HG02623 (cell line): ENCODE results near the gene RUNX1.

ENCODE experiments used
- ATAC-seq: cut with Tn5 transposase; IDR thresholded peaks from one replicate; pipeline ENCODE4 v1.9.1; 2021; ENCODE audit warnings: moderate library complexity; ENCODE audit not compliant: unreplicated experiment

The RUNX1 gene

GRCh38 chr21:35062016-35062415, 12.9 kb upstream of the RUNX1 start:
- ATAC-seq: no peak

DNA sequence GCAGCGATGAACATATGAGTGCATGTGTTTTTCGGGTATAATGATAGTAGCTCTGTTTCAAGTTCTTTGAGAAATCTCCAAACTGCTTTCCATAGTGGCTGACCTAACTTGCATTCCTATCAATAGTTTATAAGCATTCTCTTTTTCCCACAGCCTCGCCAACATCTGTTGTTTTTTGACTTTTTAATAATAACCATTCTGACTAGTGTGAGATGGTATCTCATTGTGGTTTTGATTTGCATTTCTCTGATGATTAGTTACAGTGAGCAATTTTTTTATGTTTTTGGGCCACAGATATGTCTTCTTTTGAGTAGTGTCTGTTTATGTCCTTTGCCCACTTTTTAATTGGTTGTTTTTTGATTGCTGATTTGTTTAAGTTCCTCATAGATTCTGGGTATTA, 10.6 kb upstream of the RUNX1 start:
- no peak for ATAC-seq

- no peak for ATAC-seq
Observed at GRCh38 chr21:35058058-35058457, 9.0 kb upstream of the RUNX1 start.

- ATAC-seq: no peak
Observed at GRCh38 chr21:35057428-35057827, 8.3 kb upstream of the RUNX1 start.

- no peak for ATAC-seq
Observed at GRCh38 chr21:35053356-35054096, 4.4 kb upstream of the RUNX1 start.

DNA sequence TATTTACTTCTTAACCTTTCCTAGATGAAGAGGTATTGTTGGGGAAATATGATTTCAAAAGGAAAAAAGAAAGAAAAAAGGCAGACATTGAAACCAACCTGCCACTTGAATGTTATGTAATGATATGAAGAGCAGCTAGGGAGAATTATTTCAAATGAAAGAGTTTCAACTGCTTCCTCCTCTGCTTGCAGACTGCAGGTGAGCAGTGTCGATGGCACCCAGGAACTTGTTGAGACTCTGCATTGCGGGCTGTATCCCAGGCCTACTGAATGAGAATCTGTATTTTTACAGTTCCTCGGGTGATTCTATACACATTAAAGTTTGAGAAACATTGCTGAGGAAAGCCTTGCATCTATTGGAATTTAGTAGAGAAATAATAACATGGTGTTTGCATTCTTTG, 3.7 kb upstream of the RUNX1 start:
- no peak for ATAC-seq

DNA sequence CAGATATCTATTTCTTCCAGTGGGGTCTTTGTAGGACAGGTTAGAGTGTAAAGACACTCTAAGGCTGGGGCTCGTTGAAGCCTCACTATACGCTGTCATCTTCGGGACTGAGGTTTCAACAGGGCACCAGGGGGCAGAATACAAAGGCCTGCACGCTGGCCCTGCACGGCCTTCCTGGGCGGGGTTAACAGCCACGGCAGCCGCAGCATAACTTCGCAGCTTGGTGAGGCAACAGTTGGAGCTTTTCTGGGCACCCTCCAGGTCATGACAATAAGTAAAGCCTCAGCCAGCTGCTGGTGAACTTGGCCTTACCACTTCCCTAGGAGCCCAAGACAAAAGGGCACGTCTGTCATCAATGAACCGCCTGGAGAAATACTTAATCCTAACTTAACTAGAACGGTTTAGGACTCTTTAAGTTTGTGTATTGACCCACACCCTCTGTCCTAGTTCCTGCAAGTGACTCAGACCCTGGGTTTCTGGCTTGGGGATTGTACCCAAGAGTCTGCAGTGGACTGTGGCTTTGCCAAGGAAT, 2.3 kb upstream of the RUNX1 start:
- no peak for ATAC-seq

- ATAC-seq: no peak
Observed at GRCh38 chr21:35050348-35051286, 1.5 kb upstream of the RUNX1 start.

- ATAC-seq: no peak
Observed at GRCh38 chr21:35048183-35048601, 910 bp downstream of the RUNX1 start.

DNA sequence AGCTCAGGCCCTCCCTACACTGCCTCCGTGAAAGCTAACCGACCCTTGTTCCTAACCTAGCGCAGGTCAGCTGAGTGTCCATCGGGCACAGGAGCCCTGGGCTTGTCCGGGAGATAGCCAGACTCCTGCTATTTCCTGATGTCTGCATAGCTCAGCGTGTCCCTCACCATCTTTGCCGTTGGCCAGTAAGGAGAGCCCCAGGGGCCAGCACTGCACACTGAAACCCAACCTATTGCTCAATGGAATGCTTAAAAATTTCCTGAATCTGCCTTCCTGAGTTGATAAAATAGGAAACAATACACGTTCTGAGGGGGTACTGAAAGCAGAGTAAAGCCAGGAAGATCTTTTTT, 2.2 kb downstream of the RUNX1 start:
- ATAC-seq: no peak

DNA sequence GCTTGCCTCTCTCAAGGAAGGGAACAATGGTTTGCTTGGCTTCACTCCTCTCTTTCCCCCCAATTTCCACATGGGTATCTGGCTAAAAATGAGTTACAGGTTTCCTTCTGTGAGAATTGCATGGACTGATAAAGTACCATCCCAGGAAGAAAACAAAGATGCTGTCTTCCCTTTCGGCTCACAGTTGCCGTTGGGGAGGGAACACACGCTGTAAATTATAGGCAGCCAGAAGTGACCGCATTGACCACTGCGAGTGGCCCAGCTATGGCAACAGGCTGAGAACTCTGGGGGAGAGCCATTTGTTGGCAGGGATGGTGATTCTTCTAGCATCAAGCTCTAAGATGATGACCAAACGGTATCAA, 2.9 kb downstream of the RUNX1 start:
- no peak for ATAC-seq

DNA sequence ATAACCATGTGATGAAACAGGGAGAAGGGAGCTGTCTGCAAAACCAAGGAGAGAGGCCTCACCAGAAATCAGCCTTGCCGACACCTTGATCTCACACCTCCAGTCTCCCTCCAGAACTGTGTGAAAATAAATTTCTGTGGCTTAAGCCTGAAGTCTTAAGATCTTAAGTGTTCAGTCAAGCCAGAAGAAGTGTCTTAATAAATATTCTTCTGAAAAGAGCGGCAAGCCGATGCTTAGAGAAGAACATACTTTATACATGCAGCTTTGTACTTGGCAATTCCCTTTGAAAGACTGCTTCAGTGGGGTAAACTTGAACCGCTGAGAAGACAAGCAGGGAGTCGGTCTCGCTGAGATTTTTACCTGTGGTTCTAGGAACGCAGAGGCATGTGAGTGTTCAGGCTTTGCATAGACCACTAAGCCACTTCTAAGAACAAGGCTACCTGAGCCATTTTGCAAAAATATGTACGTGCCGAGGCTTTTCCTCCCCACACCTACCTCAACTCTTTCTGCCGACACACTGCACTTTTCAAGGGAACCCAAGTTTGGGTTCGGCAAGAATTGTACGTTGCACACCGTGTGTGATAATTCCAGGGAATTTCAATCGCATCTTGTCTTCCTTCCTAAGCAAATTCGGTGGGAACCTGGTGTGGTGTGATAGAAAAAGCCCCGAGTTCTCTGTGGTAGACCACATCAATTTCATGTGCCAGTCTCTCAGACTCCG, 3.4 kb downstream of the RUNX1 start:
- no peak for ATAC-seq

DNA sequence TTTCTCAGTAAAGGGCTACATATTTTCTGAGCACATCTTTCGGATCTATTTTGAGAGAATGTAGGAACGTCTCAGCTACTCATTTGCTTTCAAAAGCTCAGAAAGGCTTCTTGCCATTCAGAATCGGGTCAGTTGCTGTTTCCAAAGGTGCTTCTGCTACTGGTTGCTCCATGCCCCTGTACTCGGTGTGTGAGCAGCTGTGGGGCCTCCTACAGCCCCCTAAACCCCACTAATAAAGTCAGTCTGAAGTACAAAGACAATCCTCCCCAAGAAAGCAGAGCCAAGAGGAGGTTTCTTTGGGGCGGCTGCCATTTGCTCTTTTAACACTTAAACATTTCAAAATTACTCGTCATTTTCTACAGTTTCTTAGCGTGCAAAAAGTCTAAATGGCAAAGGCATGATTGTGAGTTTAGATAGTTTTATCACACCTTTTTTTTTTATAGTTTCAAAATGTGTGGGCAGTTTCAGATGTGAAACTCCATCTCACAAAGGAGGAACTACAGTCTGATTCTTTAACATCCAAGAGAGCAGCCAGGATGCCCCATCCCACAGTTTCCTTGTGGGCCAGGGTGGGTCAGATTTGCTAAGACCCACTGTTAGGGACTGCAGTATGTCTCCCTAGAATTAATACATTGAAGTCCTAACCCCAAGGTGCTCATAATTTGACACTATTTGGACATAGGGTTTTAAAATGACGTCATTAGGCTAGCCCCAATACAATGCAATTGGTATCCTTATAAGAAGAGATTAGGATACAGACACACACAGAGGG, 4.1 kb downstream of the RUNX1 start:
- ATAC-seq: no peak

GRCh38 chr21:35044128-35044527, 5.0 kb downstream of the RUNX1 start:
- no peak for ATAC-seq

DNA sequence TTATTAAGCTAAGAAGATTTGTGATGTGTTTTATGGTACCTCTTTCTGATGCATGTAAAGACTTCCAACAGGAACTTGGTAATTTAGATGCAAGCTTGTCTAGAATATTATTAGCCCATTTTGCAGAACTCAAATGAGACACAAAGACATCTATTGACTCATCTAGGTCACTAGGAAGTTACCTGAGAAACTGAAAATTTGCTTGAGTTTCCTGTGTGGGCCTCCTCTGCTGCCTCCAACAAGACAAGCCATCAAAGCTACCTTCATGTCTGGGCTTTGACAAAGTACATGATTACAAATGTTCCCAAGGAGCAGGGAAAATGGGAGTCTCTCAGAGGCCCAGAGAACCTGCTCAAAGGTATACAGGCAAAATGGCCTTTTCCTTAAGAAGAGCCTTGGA, 5.6 kb downstream of the RUNX1 start:
- ATAC-seq: no peak

DNA sequence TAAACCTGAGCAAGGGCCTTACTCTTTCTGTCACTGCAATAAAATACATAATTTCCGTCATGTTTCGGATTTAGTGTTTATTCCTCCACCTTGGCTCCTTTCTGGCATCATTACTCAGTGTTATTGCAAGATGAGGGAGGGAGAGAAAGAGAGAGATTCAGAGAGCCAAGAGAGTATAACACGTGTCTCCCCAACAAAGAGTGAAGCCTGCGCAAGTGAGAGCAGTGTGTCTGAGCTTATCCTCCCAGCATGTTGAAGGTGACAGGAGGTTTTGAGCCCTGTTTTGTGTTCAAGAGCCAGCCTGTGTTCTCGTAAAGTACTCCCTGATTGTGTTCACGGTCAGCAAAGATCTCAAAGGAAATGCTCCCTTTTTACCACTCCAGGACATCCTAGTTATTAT, 6.3 kb downstream of the RUNX1 start:
- ATAC-seq: no peak

DNA sequence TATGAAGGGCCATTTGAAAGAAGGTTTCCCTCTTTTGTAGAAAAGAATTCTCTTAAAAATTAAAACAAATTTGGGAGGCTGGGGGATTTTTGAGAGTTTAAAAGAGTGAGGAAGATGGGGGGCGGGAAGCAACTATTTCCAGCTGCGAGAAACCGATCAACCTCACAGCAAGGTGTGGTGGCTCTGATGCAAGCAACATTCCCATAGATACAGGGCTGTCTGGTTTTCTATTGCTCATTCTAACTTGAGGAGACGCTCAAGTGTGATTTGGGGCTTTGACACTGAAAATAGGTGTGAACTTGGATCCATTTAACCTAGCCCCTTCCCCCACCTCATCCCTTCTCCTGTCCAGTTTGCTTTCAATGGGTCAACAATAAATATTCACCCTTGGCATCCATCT, 7.2 kb downstream of the RUNX1 start:
- no peak for ATAC-seq

DNA sequence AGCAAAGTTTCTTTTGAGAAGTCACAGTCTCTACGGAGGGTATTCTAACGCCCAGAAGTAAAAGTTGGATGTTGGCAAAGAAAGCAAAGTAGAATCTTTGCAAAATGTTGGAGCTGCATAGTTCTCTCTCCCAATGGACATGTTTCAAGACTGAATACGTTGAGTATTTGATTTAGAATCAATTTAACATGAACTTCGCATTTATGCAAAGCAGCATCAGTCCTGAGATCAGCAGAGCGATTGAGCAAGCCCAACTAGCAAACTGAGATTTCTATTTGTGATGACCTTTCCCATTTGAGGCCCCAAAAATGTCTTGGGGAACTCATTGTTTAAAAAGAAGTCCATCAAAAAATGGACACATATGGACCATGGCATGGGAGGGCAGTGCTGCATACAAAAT, 8.0 kb downstream of the RUNX1 start:
- ATAC-seq: no peak

DNA sequence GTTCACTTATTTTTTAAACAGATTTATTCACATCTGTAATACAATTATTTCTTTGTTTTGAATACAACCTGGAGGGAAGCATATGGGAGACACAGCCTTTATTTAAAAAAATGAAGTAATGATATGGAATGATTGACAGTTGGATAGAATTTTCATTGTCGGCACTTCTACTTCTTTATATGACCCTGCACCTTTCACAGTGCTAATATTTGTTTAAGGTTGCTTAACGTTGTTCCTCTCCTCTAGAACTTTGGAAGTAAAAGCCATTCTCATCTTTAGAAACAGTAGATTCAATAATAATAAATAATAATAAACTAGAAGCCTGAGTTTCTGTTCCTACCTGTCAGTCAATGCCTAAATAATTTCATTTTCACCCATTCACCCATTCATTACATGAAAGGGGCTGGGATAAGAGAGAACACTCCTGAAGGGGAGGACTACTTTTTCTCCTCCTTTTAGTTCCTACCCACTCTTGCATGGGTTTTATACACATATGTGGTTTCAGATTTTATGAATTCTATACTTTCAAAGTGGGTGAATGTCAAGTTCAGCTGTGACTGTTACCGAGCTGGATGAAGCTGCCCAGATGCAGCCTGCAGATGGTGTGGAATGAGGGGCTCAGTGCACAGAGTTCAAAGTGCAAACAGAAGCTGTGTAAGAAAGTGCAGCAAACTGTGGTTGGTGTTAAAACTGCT, 9.4 kb downstream of the RUNX1 start:
- no peak for ATAC-seq

GRCh38 chr21:35038772-35039319, 10.3 kb downstream of the RUNX1 start:
- no peak for ATAC-seq
